ENCODE data around the gene NKX3-2.

The NKX3-2 gene

GRCh38 chr4:13547485-13548041 is 3.3 kb upstream of the NKX3-2 start (continued):
- no peak for TF ChIP-seq PRDM2 (tag by site-specific recombination; IDR thresholded peaks at IDR 0.05; ENCODE audit: borderline replicate concordance)
- TF ChIP-seq KLF17 (tag by site-specific recombination; IDR thresholded peaks at IDR 0.05) = no peak
- TF ChIP-seq ZNF561 (tag by site-specific recombination; IDR thresholded peaks at IDR 0.05; ENCODE audit: borderline replicate concordance) = 0 out of 2 replicates have a peak, but pooled peaks have one; percentile 45
- no peak for TF ChIP-seq ZNF645 (tag by site-specific recombination; IDR thresholded peaks at IDR 0.05)
- no peak for TF ChIP-seq ZNF677 (tag by site-specific recombination; IDR thresholded peaks at IDR 0.05)
- TF ChIP-seq BCL11A (tag by site-specific recombination; IDR thresholded peaks at IDR 0.05; ENCODE audit: low read depth) = no peak
- TF ChIP-seq ZNF433 (tag by site-specific recombination; IDR thresholded peaks at IDR 0.05; ENCODE audit: low read depth) = no peak
- TF ChIP-seq ZNF621 (tag by site-specific recombination; IDR thresholded peaks at IDR 0.05) = no peak
- no peak for TF ChIP-seq ZFP37 (tag by site-specific recombination; IDR thresholded peaks at IDR 0.05)
- peak; percentile 42; the same call in 1 of the 2 replicates for TF ChIP-seq KLF8 (tag by site-specific recombination; IDR thresholded peaks at IDR 0.05)
- TF ChIP-seq ZSCAN5A (tag by site-specific recombination; IDR thresholded peaks at IDR 0.05) = no peak
- TF ChIP-seq ZNF518A (tag by site-specific recombination; conservative IDR thresholded peaks at IDR 0.05; ENCODE audit: low read depth) = no peak
- TF ChIP-seq ZNF114 (tag by site-specific recombination; IDR thresholded peaks at IDR 0.05) = no peak
- TF ChIP-seq KLF16 (tag by site-specific recombination; IDR thresholded peaks at IDR 0.05) = 0 out of 2 replicates have a peak, but pooled peaks have one; percentile 27
- TF ChIP-seq ZNF423 (tag by site-specific recombination; IDR thresholded peaks at IDR 0.05) = peak; percentile 51; the same call in 1 of the 2 replicates
- no peak for TF ChIP-seq ZNF777 (tag by site-specific recombination; IDR thresholded peaks at IDR 0.05; ENCODE audit: borderline replicate concordance)
- no peak for TF ChIP-seq ZNF23 (tag by site-specific recombination; IDR thresholded peaks at IDR 0.05; ENCODE audit: borderline replicate concordance)
- TF ChIP-seq ZNF112 (tag by site-specific recombination; IDR thresholded peaks at IDR 0.05) = no peak
- TF ChIP-seq ZNF174 (tag by site-specific recombination; IDR thresholded peaks at IDR 0.05) = no peak
- TF ChIP-seq KLF1 (tag by site-specific recombination; IDR thresholded peaks at IDR 0.05) = peak; percentile 61
- no peak for TF ChIP-seq ZNF202 (tag by site-specific recombination; IDR thresholded peaks at IDR 0.05; ENCODE audit: borderline replicate concordance)
- TF ChIP-seq AEBP2 (tag by site-specific recombination; IDR thresholded peaks at IDR 0.05; ENCODE audit: borderline replicate concordance) = no peak
- TF ChIP-seq ZNF596 (tag by site-specific recombination; IDR thresholded peaks at IDR 0.05) = no peak
